Measurements from ENCODE around the gene SLC39A10.
"Not testable (repeated sequence)": the region's sequence is repeated elsewhere in the genome, so short reads cannot be mapped to it uniquely, and the experiment has no call there.

The SLC39A10 gene

GRCh38 chr2:195675783-195676427 is 18.9 kb downstream of the SLC39A10 start:
- no peak for DNase-seq

GRCh38 chr2:195677290-195677689 is 20.3 kb downstream of the SLC39A10 start:
- no peak for DNase-seq

GRCh38 chr2:195677884-195678283 is 20.9 kb downstream of the SLC39A10 start:
- no peak for DNase-seq

GRCh38 chr2:195682077-195682476 is 25.1 kb downstream of the SLC39A10 start:
- no peak for DNase-seq

- DNase-seq, result no peak
Measured at GRCh38 chr2:195683174-195683573, 26.1 kb downstream of the SLC39A10 start.

GRCh38 chr2:195686564-195686963 is 29.5 kb downstream of the SLC39A10 start:
- no peak for DNase-seq

- DNase-seq, result no peak
Measured at GRCh38 chr2:195687320-195688086, 30.5 kb downstream of the SLC39A10 start.

GRCh38 chr2:195692531-195692930 is 35.5 kb downstream of the SLC39A10 start:
- DNase-seq, result not testable (repeated sequence)

- no peak for DNase-seq
Measured at GRCh38 chr2:195694553-195694952, 37.5 kb downstream of the SLC39A10 start.

- no peak for DNase-seq
Measured at GRCh38 chr2:195695002-195695631, 38.1 kb downstream of the SLC39A10 start.

- DNase-seq, result no peak
Measured at GRCh38 chr2:195696012-195696411, 39.0 kb downstream of the SLC39A10 start.

- DNase-seq, result no peak
Measured at GRCh38 chr2:195697681-195698220, 40.7 kb downstream of the SLC39A10 start.

GRCh38 chr2:195700480-195700879 is 43.5 kb downstream of the SLC39A10 start:
- DNase-seq, result no peak

GRCh38 chr2:195706161-195706900 is 49.3 kb downstream of the SLC39A10 start:
- DNase-seq, result no peak

GRCh38 chr2:195709901-195710806 is 53.1 kb downstream of the SLC39A10 start:
- no peak for DNase-seq

- no peak for DNase-seq
Measured at GRCh38 chr2:195711478-195711877, 54.5 kb downstream of the SLC39A10 start.

- DNase-seq, result no peak
Measured at GRCh38 chr2:195716466-195716865, 59.4 kb downstream of the SLC39A10 start.

- no peak for DNase-seq
Measured at GRCh38 chr2:195721042-195721441, 64.0 kb downstream of the SLC39A10 start.

GRCh38 chr2:195722075-195722474 is 65.0 kb downstream of the SLC39A10 start:
- no peak for DNase-seq

- no peak for DNase-seq
Measured at GRCh38 chr2:195727106-195727505, 70.1 kb downstream of the SLC39A10 start.

GRCh38 chr2:195730912-195731311 is 73.9 kb downstream of the SLC39A10 start:
- DNase-seq, result no peak

- no peak for DNase-seq
Measured at GRCh38 chr2:195732574-195732973, 75.5 kb downstream of the SLC39A10 start.
